Measurements from ENCODE around the gene LAMA1.
"Not testable (repeated sequence)": the region's sequence is repeated elsewhere in the genome, so short reads cannot be mapped to it uniquely, and the experiment has no call there.

Gene LAMA1

GRCh38 chr18:6951336-6952090 lies 166.1 kb downstream of the LAMA1 start:
- intact Hi-C loops (cut with DNase I): no loop called here
- DNase-seq: peak in 1 of 10 donors; percentile 78

GRCh38 chr18:6950641-6951040 lies 167.0 kb downstream of the LAMA1 start:
- intact Hi-C loops (cut with DNase I): no loop called here

GRCh38 chr18:6949800-6950586 lies 167.6 kb downstream of the LAMA1 start:
- intact Hi-C loops (cut with DNase I): no loop called here
- no peak for DNase-seq

More at GRCh38 chr18:6950641-6951040, 167.0 kb downstream of the LAMA1 start:
- no peak for DNase-seq

DNA sequence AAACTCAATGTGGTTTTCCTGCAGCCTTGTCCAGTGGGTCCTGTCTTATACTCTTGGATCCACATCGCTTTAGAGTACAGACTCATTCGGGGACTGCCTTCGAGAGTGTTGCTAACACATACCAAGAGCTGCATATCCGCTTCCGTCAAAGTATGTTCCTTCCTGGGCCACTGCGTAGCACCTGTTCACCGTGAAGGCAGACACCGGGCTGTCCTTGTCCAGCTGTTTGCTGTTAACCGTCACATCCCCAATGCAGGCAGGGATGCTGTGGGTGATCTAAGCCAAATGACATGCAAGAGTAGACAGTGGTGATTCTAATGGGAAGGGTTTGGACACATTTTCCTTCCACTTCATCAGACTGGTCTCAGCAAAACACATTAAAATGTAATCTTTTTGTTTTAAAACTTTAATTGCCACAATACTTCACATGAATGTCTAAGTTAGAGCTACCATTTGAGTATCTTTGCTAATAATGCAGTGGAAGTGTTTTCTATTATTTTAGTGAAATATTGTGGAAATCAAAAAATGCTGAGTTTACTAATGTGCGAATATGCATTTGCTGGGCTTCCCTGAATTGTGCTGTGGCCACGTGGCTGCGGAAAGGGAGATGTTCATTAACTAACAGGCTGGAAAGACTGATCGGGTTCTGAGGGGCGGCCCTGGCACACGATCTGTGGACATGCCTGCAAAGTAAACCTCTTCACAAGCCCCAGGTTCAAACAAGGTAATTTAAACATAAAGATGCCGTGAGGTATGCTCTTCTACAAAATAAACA lies 169.1 kb downstream of the LAMA1 start:
- no peak for DNase-seq
- intact Hi-C loops (cut with DNase I): no loop called here

GRCh38 chr18:6947338-6948030 lies 170.1 kb downstream of the LAMA1 start:
- intact Hi-C loops (cut with DNase I): no loop called here

DNA sequence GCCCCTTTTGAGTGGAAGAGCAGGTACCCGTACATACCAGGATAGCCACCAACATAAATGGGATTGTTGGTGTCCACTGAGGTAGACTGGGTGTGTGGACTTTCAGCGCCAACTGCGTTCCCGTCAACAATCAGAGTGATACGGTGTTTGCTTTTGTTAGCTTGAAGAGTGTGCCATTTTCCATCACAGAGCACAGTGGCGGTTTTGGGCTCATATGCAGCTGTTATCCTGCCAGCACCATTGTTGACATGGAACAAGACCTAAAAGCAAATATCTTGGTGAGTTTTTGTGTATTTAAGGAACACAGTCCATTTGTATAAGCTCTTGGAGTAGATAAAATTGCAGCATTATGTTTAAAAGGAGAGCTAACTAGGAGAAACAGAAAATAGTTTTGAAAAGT lies 174.5 kb downstream of the LAMA1 start:
- intact Hi-C loops (cut with DNase I): no loop called here
- DNase-seq: peak in 1 of 10 donors; percentile 21

More at GRCh38 chr18:6947338-6948030, 170.1 kb downstream of the LAMA1 start:
- no peak for DNase-seq

DNA sequence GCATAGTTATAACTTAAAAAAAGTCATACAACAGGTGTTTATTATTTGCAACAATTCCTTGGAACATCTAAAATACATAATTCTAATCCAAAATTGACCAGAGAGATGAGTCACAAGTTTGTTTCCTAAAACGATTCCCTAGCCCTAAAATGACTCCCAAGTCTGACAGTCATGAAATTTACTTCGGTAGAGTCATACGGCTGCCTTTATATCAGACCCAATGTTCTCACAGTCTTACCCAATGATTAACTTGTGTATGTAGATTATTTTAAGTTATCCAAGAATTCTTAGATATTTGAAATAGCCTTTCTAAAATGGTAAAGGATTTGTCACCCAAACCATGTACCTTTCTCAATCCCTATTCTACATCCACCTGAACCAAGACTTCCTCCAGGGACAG lies 174.9 kb downstream of the LAMA1 start:
- no peak for DNase-seq
- intact Hi-C loops (cut with DNase I): no loop called here

- intact Hi-C loops (cut with DNase I): no loop called here
- peak in 5 of 10 donors; percentile 17 to 83 (median 42) for DNase-seq
These were observed 175.6 kb downstream of the LAMA1 start for GRCh38 chr18:6941996-6942395.

DNA sequence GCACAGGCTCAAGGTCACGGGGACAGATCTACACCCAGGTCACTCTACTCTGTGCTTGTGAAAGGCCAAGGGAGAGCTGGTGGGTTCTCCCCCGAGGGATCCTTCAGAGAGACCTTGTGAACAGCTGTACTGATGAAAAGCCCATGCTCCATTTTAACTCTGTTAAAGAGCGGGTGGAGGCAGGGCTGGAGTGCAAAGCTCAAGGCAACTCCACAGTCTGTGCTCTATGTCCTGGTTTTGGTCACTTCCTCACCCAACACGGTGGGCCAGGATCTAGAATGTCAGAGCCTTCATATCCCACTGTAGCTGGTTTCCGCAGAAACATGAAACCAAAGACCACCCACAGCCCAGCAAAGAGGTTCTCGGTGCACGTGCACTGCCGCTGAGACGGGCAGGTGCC lies 177.1 kb downstream of the LAMA1 start:
- DNase-seq: peak in 1 of 10 donors; percentile 16
- intact Hi-C loops (cut with DNase I): no loop called here

GRCh38 chr18:6939972-6940371 lies 177.6 kb downstream of the LAMA1 start:
- intact Hi-C loops (cut with DNase I): no loop called here
- DNase-seq: no peak

DNA sequence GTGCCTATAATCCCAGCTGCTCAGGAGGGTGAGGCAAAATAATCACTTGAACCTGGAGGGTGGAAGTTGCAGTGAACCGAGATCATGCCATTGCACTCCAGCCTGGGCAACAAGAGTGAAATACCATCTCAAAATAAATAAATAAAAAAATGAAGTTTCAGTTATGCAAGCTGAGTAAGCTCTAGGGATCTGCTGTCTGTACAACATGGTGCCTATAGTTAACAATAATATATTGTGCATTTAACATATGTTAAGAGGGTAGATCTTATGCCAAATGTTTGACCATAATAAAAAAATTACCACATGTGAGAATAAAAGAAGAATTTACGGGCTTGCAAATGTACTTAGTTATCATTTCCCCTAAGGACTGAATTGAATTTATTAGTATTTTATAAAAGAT lies 179.2 kb downstream of the LAMA1 start:
- DNase-seq; intact Hi-C loops (cut with DNase I): not testable (repeated sequence)

DNA sequence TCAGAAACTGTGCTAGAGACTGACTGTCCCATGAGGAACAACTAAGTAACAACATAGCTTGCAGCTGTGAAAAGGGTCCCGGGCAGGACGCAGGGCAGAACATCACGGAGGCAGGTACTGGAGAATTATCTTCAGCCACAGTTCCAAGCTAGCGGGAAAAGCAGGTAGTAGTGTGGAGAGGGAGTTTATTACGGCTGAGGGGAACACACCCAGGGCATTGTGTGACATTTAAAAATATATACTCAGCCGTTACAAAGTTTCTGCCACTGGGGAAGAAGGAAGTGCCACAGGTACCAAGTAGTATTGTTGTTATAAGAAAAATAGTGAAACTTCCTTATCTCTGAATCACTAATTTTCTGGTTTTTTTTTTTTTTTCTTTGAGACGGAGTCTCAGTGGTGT lies 179.6 kb downstream of the LAMA1 start:
- intact Hi-C loops (cut with DNase I): no loop called here
- no peak for DNase-seq

DNA sequence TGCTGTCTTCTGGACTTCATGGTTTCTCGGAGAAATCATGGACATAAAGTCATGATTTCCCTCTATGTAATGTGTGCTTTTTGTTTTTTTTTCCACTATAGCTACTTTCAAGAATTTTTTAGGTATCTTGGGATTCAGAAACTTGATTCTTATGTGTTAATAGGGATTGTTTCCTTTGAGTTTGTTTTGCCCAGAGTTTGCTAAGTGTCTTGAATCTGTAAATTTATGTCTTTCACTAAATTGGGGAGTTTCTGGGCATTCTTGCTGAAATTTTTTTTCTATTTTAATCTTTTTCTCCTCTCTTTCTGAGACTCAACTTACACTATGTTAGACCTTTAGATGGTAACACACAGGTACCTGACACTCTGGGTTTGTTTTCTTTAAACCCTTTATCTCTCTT lies 182.7 kb downstream of the LAMA1 start:
- intact Hi-C loops (cut with DNase I): no loop called here
- DNase-seq: no peak

GRCh38 chr18:6929370-6930102 lies 188.1 kb downstream of the LAMA1 start:
- peak in 1 of 10 donors; percentile 76 for DNase-seq
- intact Hi-C loops (cut with DNase I): loop anchor here (10.0 kb wide), 1 partner anchor 245 kb away; no protein-coding TSS in a partner anchor

GRCh38 chr18:6928359-6928758 lies 189.2 kb downstream of the LAMA1 start:
- intact Hi-C loops (cut with DNase I): loop anchor here (10.0 kb wide), 1 partner anchor 246 kb away; no protein-coding TSS in a partner anchor

GRCh38 chr18:6927153-6927552 lies 190.4 kb downstream of the LAMA1 start:
- no peak for DNase-seq
- intact Hi-C loops (cut with DNase I): loop anchor here (10.0 kb wide), 1 partner anchor 248 kb away; no protein-coding TSS in a partner anchor

More at GRCh38 chr18:6928359-6928758, 189.2 kb downstream of the LAMA1 start:
- DNase-seq: no peak

- intact Hi-C loops (cut with DNase I): loop anchor here (10.0 kb wide), 1 partner anchor 252 kb away; no protein-coding TSS in a partner anchor
- DNase-seq: no peak
These were observed 194.4 kb downstream of the LAMA1 start for GRCh38 chr18:6923220-6923619.

- DNase-seq: no peak
- intact Hi-C loops (cut with DNase I): loop anchor here (10.0 kb wide), 1 partner anchor 253 kb away; no protein-coding TSS in a partner anchor
These were observed 196.0 kb downstream of the LAMA1 start for GRCh38 chr18:6921571-6921970.
